ENCODE measurements around the gene ANKRD36B.
"Not testable (repeated sequence)": the region's sequence is repeated elsewhere in the genome, so short reads cannot be mapped to it uniquely, and the experiment has no call there.

Gene ANKRD36B

GRCh38 chr2:97589598-97590510, at the start of gene ANKRD36B:
TSS of gene ANKRD36B (minus strand) at chr2:97589877. CDS start at chr2:97589685, 192 bp downstream.
- DNase-seq = not testable (repeated sequence)

- not testable (repeated sequence) for DNase-seq
Observed at GRCh38 chr2:97626049-97626430, 36.4 kb upstream of the ANKRD36B start.

GRCh38 chr2:97625354-97626048, 35.8 kb upstream of the ANKRD36B start:
- DNase-seq = not testable (repeated sequence)

- DNase-seq = not testable (repeated sequence)
Observed at GRCh38 chr2:97622976-97623375, 33.3 kb upstream of the ANKRD36B start.

- not testable (repeated sequence) for DNase-seq
Observed at GRCh38 chr2:97620492-97620891, 30.8 kb upstream of the ANKRD36B start.

- DNase-seq = not testable (repeated sequence)
Observed at GRCh38 chr2:97618939-97619827, 29.5 kb upstream of the ANKRD36B start.

GRCh38 chr2:97617911-97618310, 28.2 kb upstream of the ANKRD36B start:
- no peak for DNase-seq

- DNase-seq = not testable (repeated sequence)
Observed at GRCh38 chr2:97615746-97616145, 26.1 kb upstream of the ANKRD36B start.

- not testable (repeated sequence) for DNase-seq
Observed at GRCh38 chr2:97611895-97612294, 22.2 kb upstream of the ANKRD36B start.

- not testable (repeated sequence) for DNase-seq
Observed at GRCh38 chr2:97608745-97609144, 19.1 kb upstream of the ANKRD36B start.

GRCh38 chr2:97605524-97606339, 16.1 kb upstream of the ANKRD36B start:
- DNase-seq = not testable (repeated sequence)

- DNase-seq = not testable (repeated sequence)
Observed at GRCh38 chr2:97605109-97605508, 15.4 kb upstream of the ANKRD36B start.

- not testable (repeated sequence) for DNase-seq
Observed at GRCh38 chr2:97601537-97601936, 11.9 kb upstream of the ANKRD36B start.

- DNase-seq = not testable (repeated sequence)
Observed at GRCh38 chr2:97596180-97596579, 6.5 kb upstream of the ANKRD36B start.

- DNase-seq = not testable (repeated sequence)
Observed at GRCh38 chr2:97593520-97593919, 3.8 kb upstream of the ANKRD36B start.

GRCh38 chr2:97590515-97591394, 1.1 kb upstream of the ANKRD36B start:
- not testable (repeated sequence) for DNase-seq

GRCh38 chr2:97589257-97589597, 450 bp downstream of the ANKRD36B start:
- not testable (repeated sequence) for DNase-seq

- not testable (repeated sequence) for DNase-seq
Observed at GRCh38 chr2:97565674-97566073, 24.0 kb downstream of the ANKRD36B start.

- not testable (repeated sequence) for DNase-seq
Observed at GRCh38 chr2:97552406-97552805, 37.3 kb downstream of the ANKRD36B start.

- not testable (repeated sequence) for DNase-seq
Observed at GRCh38 chr2:97550498-97550897, 39.2 kb downstream of the ANKRD36B start.

- not testable (repeated sequence) for DNase-seq
Observed at GRCh38 chr2:97549058-97549457, 40.6 kb downstream of the ANKRD36B start.
